ENCODE data around the gene OR6N1.

- no peak for TF ChIP-seq BHLHE40 (IDR thresholded peaks at IDR 0.05; ENCODE audit: borderline replicate concordance)
- no peak for TF ChIP-seq HDGF (IDR thresholded peaks at IDR 0.05; ENCODE audit: borderline replicate concordance)
- TF ChIP-seq, protein P1, sequence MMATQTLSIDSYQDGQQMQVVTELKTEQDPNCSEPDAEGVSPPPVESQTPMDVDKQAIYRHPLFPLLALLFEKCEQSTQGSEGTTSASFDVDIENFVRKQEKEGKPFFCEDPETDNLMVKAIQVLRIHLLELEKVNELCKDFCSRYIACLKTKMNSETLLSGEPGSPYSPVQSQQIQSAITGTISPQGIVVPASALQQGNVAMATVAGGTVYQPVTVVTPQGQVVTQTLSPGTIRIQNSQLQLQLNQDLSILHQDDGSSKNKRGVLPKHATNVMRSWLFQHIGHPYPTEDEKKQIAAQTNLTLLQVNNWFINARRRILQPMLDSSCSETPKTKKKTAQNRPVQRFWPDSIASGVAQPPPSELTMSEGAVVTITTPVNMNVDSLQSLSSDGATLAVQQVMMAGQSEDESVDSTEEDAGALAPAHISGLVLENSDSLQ (IDR thresholded peaks at IDR 0.05) = no peak
- TF ChIP-seq LEF1 (IDR thresholded peaks at IDR 0.05; ENCODE audit: borderline replicate concordance) = no peak
- no peak for TF ChIP-seq FOXM1 (IDR thresholded peaks at IDR 0.05; ENCODE audit: borderline replicate concordance)
- no peak for TF ChIP-seq CTBP1 (IDR thresholded peaks at IDR 0.05; ENCODE audit: borderline replicate concordance)
- no peak for TF ChIP-seq SP1 (IDR thresholded peaks at IDR 0.05)
- no peak for TF ChIP-seq FOXK2 (IDR thresholded peaks at IDR 0.05)
- no peak for TF ChIP-seq TARDBP (IDR thresholded peaks at IDR 0.05)
- no peak for TF ChIP-seq ZNF384 (IDR thresholded peaks at IDR 0.05)
These were observed 40.3 kb downstream of the OR6N1 start for GRCh38 chr1:158731707-158732106.
